Measurements from ENCODE around the gene TIAM2.
"Not testable (repeated sequence)": the region's sequence is repeated elsewhere in the genome, so short reads cannot be mapped to it uniquely, and the experiment has no call there.

TIAM2 gene

DNA sequence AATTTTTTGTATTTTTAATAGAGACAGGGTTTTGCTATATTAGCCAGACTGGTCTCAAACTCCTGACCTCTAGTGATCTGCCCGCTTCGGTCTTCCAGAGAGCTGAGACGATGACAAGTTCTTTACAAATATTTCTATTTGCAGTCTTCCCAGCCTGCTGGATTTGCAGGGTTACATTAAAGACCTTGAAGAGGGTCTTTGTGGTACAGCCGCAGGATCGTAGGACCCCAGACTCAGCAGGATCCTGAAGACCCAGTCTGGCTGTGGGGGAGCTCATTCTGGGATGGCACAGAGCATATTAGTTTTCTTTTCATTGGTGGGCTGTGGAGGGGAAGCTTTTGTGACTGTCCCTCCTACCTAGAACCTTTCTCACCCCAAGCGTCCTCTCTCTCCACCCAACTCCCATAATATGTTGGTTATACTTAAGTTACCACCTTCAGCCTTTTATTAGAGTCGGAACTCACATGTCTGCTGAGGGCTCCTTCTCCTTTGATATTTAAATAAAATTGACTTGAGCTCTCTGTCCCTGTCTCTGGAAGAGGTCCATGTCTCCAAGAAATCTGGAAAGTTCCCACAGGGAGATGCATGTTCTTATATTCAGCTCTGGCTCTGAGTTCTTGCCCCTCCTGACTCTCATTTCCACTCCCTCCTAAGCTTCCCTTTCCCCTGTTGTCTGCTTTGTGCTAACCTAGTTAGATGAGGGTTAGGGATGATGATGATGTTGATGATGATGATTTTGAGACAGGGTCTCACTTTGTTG is 72.0 kb downstream of the TIAM2 start:
- no peak for DNase-seq

DNA sequence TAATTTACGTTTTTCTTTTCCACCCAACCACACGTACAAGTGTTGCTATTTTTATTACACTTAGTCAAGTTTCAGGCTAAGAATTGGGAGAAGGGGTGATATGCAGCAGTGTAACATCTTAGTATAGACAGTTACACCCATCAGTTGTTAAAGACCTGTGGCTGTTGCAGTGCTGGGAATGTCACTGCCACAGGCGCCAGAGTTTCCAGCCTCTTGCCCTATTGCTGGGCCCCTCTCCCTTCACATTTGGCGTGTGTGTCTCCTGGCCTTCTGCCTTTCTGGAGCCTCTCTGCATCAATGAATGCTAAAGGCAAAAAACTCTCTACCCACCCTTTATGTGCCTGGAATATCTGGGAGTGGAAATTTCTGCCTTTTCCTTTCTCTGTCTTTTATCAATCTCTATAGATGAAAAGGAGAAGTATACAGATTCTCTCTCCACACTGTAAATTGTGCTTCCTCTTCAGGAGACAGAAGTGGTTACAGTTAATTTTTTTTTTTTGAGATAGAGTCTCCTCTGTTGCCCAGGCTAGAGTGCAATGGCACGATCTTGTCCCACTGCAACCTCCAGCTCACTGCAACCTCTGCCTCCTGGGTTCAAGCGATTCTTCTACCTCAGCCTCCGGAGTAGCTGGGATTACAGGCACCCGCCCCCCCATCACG is 73.0 kb downstream of the TIAM2 start:
- DNase-seq, result no peak

- no peak for DNase-seq
These were observed 74.4 kb downstream of the TIAM2 start for GRCh38 chr6:155069543-155069942.

DNA sequence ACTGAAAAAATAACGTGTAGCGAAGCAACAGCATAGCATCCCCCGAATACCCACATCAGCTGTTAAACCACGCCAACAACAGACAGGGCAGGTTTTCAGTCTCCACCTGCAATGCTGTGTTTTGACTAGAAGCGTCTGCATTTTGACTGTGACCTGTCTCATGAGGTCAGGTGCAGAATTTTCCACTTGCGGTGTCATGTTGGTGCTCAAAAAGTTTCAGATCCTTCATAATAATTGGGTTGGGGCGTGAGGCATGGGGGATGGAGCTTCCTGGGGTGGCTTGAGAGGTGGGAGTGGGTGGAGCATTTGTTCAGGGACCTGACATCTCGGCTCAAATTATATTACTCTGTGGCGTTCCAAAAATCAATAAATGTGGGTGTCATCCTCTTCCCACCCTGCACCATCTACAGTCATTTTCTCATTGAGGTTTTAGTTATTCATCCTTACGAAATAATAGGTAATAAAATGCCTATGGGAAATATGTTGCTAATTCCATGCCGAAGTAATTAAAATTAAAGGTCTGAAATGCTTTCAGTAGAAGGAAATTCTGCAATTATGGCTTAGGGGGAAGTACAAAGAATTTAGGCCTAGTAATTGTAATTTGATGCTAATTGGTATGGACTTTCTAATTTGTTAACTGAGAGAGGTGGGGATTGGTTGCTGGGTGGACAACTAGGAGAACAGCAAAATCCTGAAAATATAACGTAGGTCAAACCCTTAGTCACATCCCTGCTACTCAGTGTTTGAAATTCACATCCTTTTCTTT is 81.0 kb downstream of the TIAM2 start:
- no peak for DNase-seq

DNA sequence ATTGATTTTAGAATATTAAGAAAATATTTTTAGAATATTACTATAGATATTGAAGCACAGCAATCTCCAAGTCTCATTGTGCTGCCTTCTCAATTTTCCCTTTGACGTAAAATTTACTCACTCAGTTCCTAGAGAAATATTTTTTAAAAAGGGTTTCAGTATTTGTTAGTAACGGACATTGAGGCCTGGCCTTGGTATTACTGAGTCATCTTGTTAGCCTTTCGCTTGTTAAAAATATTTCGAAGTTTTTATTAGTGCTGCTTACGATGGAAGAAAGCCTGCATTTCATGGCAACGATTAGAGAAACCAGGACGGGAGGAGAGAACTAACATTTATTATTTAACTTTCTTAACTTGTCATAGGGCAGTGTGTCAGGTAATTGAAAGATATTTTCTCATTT is 82.2 kb downstream of the TIAM2 start:
- DNase-seq, result no peak

GRCh38 chr6:155077784-155078183 is 82.7 kb downstream of the TIAM2 start:
- DNase-seq, result no peak

GRCh38 chr6:155078331-155078745 is 83.2 kb downstream of the TIAM2 start:
- DNase-seq, result no peak

DNA sequence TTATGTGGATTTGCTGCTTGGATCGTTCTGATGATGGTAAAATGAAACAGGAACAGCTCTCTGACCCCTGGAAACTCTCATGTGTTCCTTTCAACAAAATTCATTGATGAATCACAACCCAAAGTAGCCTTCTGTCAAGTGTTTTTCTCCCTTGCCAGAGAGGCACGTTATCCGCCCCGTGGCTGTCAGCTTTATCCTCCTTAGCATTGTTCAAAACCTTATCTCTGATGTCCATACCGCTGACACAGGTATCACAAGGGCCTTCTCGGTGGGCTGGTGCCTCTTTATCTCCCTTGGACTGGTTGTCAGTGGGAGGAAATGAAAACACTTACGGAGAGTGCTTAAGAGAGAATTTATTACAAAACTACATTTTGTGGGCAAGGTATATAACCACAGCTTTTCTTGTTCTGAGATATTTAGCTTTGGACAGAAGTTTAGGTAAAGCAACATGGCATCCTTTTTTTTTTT is 84.9 kb downstream of the TIAM2 start:
- no peak for DNase-seq

DNA sequence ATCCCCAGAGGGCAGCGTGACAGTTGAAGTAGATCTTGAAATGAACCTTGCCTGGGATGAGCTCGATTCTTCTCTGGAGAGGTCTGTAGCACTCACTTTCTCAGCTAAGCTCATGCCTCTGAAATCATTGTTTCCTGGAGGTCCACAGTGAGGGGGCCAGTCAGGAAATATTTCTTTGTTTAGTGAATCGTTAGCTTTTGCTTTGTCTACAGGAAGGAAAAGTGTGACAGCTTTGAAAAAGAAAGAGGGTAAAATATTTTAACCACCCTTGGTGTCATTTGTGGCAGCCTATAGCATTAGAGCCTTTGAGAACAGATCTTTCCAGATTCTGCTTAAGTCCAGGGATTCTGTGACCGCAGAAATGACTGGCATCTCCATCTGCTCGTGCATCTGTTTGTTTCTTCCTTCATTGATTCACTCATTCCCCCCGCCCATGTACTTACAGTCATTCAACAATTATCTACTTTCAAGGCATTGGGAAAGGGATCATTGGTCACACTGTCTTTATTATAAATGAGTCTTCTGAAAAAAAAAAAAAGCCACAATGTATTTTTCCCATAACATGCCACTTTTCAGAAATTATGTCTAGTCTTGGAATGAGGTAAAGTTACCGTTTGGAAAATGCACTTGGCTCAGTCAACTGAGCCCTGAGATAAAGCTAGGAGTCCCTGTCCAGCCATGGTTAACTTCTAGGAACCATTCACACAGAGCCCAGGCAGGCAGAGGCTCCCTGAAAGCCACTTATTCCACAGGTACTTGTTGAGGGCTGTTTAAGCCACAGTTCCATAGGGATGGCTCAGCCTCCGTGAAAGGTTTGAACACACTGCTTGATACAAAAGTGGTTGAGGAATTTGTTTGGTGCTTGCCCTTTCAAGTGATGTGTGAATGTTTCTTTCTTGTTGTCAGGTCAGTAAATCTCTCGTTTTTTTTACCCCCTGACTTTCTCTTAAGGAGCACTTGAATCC is 86.0 kb downstream of the TIAM2 start:
- no peak for DNase-seq

DNA sequence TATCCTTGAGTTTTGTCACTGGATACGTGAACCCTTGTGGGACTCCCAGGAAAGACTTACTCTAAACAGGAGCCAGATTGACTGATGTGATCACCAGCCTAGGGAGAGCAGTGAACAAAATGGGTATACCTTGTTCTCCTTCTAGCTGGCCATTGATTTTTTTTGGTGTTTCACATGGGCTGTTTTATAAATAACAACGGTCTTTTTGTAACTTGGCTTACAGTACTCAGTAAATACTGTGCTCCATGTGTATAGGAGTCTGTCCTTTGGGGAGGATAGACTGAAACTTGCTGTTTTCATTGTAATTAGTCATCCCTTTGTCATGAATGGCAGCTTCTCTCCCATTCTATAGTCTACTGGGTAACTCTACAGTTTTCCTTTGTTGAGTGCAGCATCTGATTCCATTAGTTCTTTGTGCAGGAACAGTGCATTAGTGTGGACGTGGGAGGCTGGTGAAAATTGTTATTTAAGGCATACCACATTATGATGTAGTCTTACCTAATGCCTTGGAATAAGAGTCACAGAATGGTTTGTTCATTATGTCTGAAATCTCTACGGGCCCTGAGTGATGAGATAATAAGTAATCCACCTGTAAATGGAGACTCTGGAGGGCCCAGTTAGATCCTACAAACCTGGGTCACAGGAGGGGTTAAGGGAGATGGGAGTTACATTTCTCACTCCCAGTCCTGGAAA is 89.5 kb downstream of the TIAM2 start:
- DNase-seq, result no peak

GRCh38 chr6:155085582-155086257 is 90.6 kb downstream of the TIAM2 start:
- no peak for DNase-seq

GRCh38 chr6:155088856-155089255 is 93.7 kb downstream of the TIAM2 start:
- DNase-seq, result no peak

GRCh38 chr6:155089746-155090145 is 94.6 kb downstream of the TIAM2 start:
- DNase-seq, result no peak

DNA sequence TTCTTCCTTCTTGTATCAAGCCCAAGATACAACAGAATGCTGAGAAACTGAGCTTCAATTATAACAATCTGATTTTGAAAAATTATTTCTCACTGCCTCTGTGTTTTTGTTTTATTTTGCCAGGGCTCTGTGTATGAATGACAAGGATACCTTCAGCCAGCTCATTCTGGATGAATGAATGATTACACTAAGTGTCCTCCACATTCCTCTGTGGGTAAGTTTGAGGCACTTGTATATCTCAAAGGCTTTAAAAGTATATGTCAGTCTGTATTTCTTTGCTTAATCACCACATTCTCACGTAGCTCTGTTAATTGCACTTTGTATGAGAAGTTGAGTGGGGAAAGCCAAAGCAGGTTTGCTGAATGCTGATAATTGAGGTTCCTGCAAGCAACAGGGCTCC is 95.1 kb downstream of the TIAM2 start:
- DNase-seq, result no peak

- DNase-seq, result no peak
These were observed 96.6 kb downstream of the TIAM2 start for GRCh38 chr6:155091756-155092155.

DNA sequence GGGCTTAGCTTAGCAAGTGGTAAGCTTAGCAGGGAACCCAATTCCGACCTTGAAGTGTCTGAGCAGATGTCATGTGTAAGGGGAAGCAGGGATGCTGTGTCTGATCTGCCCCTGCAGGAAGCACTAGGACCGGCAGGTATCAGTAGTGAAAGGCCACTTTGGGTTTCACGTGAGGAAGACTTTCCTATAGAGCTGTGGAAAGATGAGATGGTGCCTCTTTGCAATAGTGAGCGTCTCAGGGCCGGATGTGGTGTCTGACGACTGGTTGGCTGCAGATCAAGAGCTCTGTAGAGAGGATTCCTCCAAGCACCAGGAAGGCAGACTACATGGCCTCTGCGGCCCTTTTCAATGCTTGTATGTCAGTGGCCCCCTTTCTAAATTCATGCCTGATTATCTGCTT is 98.3 kb downstream of the TIAM2 start:
- no peak for DNase-seq

DNA sequence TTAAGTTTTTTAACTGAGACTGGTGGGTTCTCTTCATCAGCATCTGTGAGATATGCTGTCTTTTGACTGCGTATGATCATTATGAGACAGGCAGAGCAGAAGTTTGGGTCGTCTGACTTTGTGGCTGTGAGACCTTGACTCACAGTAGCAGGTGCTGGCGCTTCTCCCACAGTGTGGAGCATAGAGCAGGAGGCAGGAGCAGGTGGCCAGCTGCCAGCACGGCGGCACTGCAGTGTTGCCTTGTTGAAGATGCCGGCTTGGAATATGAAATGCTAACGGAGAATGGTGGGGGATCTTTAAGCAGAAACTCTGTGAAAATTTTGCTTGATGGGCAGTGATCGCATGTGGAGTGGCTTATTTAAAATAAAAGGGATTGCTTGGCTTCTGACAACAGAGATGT is 105.0 kb downstream of the TIAM2 start:
- DNase-seq, result no peak

- DNase-seq, result no peak
These were observed 105.5 kb downstream of the TIAM2 start for GRCh38 chr6:155100591-155100990.

GRCh38 chr6:155103083-155103645 is 108.0 kb downstream of the TIAM2 start:
- not testable (repeated sequence) for DNase-seq

- no peak for DNase-seq
These were observed 108.8 kb downstream of the TIAM2 start for GRCh38 chr6:155103816-155104366.

Measured in amniotic stem cell (primary cell).